Measurements from ENCODE around the gene PCDHGA3.

GRCh38 chr5:141343953-141344463, 379 bp downstream of the PCDHGA3 start:
- TF ChIP-seq HMG20A (CRISPR knock-in tag; conservative IDR thresholded peaks at IDR 0.05) (no peak), ZNF395 (CRISPR knock-in tag; IDR thresholded peaks at IDR 0.05) (no peak)
